AG04450 (cell line): ENCODE results near the gene CRIM1. TPM values are rescaled to one million over a fixed set of nuclear protein-coding genes. Genes with fewer than 3 reads are reported as not detected.

Experiments used
- CTCF ChIA-PET: fragments of 300-600, 350-600 bp; formaldehyde crosslinking; extraction: SDS; loops from one replicate; lab custom pipeline; 2022; ENCODE audit warnings: antibody characterized with exemption, inconsistent platforms; lab: Charles Lee
- POLR2A ChIA-PET: fragments of 350-600 bp; formaldehyde crosslinking; extraction: SDS; loops from one replicate; lab custom pipeline; 2021; ENCODE audit warnings: antibody characterized with exemption, inconsistent platforms; lab: Yijun Ruan, JAX
- DNase-seq: peaks from one replicate; pipeline ENCODE4 v3.0.0-alpha.2; 2011; ENCODE audit warnings: low read depth, low spot score
- H3K27ac ChIP-seq: one replicate; pipeline ENCODE4 v1.5.1; 2012; ENCODE audit warnings: low read depth, low read length, control low read depth
- H3K27me3 ChIP-seq: one replicate; pipeline ENCODE4 v1.6.0; 2012; ENCODE audit warnings: low read length; ENCODE audit not compliant: control insufficient read depth, insufficient read depth
- H3K4me3 ChIP-seq: 2 replicates; pipeline ENCODE4 v1.5.1; 2011; ENCODE audit warnings: mild to moderate bottlenecking, low read depth, low read length, control low read depth
- H3K9me3 ChIP-seq: 2 replicates; pipeline ENCODE4 v1.5.1; 2012; ENCODE audit warnings: low read length; ENCODE audit not compliant: control insufficient read depth, insufficient read depth
- polyA plus RNA-seq: library from polyadenylated mRNA; depleted of rRNA; stranded (reverse); fragments of >200 nt; gene quantifications from 2 replicates; pipeline ENCODE4 v1.2.3, GENCODE V29; 2011
- TF ChIP-seq, protein P1 (sequence below): IDR thresholded peaks from 2 replicates; pipeline ENCODE4 v1.5.1; 2011; ENCODE audit warnings: low read depth, low read length, control low read depth, inconsistent platforms

The CRIM1 gene
- polyA plus RNA-seq, 1 experiment, result 142 TPM

GRCh38 chr2:36397728-36398413, 42.3 kb downstream of the CRIM1 start:
- POLR2A ChIA-PET, result interaction anchor here (0.9 kb wide), 1 partner anchor 62 kb away, joined by 4 read pairs; no protein-coding TSS in a partner anchor
- TF ChIP-seq, protein P1, sequence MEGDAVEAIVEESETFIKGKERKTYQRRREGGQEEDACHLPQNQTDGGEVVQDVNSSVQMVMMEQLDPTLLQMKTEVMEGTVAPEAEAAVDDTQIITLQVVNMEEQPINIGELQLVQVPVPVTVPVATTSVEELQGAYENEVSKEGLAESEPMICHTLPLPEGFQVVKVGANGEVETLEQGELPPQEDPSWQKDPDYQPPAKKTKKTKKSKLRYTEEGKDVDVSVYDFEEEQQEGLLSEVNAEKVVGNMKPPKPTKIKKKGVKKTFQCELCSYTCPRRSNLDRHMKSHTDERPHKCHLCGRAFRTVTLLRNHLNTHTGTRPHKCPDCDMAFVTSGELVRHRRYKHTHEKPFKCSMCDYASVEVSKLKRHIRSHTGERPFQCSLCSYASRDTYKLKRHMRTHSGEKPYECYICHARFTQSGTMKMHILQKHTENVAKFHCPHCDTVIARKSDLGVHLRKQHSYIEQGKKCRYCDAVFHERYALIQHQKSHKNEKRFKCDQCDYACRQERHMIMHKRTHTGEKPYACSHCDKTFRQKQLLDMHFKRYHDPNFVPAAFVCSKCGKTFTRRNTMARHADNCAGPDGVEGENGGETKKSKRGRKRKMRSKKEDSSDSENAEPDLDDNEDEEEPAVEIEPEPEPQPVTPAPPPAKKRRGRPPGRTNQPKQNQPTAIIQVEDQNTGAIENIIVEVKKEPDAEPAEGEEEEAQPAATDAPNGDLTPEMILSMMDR, result no peak
- Histone ChIP-seq H3K9me3 (no peaks in the 10 kb centered on the region), H3K4me3 (no peak overlapping the region), H3K27me3 (no peaks in the 10 kb centered on the region), H3K27ac (no peak overlapping the region)
- DNase-seq, result no peak
- CTCF ChIA-PET, result interaction anchor here (1.7 kb wide), 1 partner anchor 35 kb away, joined by 3 read pairs; no protein-coding TSS in a partner anchor

DNA sequence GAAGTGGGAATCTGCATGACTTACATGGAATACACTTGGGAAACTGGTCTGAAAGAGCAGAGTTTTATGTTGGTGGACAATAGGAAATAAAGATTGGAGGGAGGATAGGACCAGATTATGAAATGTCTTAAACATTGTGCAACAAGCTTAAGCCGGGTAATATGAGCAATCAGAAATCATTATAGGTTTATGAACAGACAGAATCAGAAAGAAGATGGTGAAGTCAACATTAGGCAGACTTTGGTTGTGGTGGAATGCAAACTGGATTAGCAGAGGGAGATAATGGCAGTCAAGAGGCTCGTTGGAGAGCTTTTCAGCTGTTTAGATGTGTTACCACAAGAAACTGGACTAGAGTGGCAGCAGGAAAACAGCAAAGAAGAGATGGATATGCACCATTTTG, 43.5 kb downstream of the CRIM1 start:
- no peak for DNase-seq
- Histone ChIP-seq H3K9me3 (no peaks in the 10 kb centered on the region), H3K27ac (no peak overlapping the region), H3K27me3 (no peaks in the 10 kb centered on the region), H3K4me3 (no peak overlapping the region)
- TF ChIP-seq, protein P1, result no peak
- CTCF ChIA-PET, result interaction anchor here (0.6 to 1.7 kb wide), 2 partner anchors 34 to 41 kb away, joined by 3 read pairs; no protein-coding TSS in a partner anchor
- POLR2A ChIA-PET, result no interaction called here

- ChIA-PET CTCF (no interaction called here), POLR2A (interaction anchor here (1.2 kb wide), 1 partner anchor 35 kb away, joined by 3 read pairs; no protein-coding TSS in a partner anchor)
- no peaks in the 10 kb centered on the region for H3K27me3 ChIP-seq
- H3K9me3 ChIP-seq, result no peaks in the 10 kb centered on the region
- no peak overlapping the region for H3K27ac ChIP-seq
- no peak overlapping the region for H3K4me3 ChIP-seq
- no peak for DNase-seq
- TF ChIP-seq, protein P1, result no peak
Measured at GRCh38 chr2:36403675-36404230, 48.2 kb downstream of the CRIM1 start.

DNA sequence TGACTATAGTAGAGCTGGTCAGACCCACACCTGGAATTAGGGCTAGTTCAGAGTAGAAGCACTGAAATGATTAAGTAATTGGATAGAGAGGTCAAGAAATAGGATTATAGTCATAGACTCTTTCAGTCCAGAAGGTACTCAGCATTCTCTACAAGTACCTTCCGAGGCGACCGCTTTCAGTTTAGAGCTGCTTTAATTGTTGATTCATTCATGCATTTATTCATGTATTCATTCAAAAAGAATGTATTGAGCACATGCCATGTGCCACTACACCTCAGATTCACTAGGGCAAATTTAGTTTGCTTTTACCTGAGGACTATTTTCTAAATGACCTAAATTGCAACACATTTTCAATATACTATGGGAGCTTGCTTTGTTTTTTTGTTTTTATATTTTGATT, 48.7 kb downstream of the CRIM1 start:
- no peaks in the 10 kb centered on the region for H3K27me3 ChIP-seq
- no peaks in the 10 kb centered on the region for H3K9me3 ChIP-seq
- ChIA-PET CTCF (no interaction called here), POLR2A (interaction anchor here (1.2 kb wide), 1 partner anchor 34 kb away, joined by 3 read pairs; no protein-coding TSS in a partner anchor)
- TF ChIP-seq, protein P1, result no peak
- DNase-seq, result no peak
- no peak overlapping the region for H3K4me3 ChIP-seq
- H3K27ac ChIP-seq, result no peak overlapping the region

GRCh38 chr2:36404754-36405153, 49.2 kb downstream of the CRIM1 start:
- Histone ChIP-seq H3K9me3 (no peaks in the 10 kb centered on the region), H3K27ac (no peak overlapping the region), H3K4me3 (no peak overlapping the region), H3K27me3 (no peaks in the 10 kb centered on the region)
- CTCF ChIA-PET, result no interaction called here
- TF ChIP-seq, protein P1, result no peak
- POLR2A ChIA-PET, result interaction anchor here (1.2 kb wide), 1 partner anchor 34 kb away, joined by 3 read pairs; no protein-coding TSS in a partner anchor
- DNase-seq, result no peak
